Measurements from ENCODE around the gene USH2A. TPM values are rescaled to one million over a fixed set of nuclear protein-coding genes. Genes with fewer than 3 reads are reported as not detected.

Gene USH2A
- polyA plus RNA-seq, 1 of the 3 experiments (the other 2 are of a cell fraction) = under 0.01 TPM

DNA sequence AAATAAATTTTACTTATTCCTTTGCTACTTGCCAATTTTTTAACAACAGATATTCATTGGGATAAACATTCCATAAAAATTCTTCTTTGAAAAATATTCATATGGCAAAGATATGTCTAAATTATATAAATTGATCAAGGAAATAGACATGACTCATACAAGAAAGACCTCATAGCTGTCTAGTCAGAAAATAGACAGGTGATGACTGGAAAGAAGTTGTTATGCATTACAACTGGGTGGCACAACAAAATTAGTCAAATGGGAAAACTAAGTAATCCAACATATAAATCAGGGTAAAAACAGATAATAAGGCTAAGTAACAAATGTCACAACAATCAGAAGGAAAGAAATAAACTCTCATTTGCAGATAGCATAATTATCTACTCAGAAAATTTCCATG lies 92.0 kb downstream of the USH2A start:
- no peaks in the 10 kb centered on the region for H3K79me2 ChIP-seq (ENCODE audit: insufficient read depth)
- no peak for DNase-seq
- POLR2A ChIA-PET = no interaction called here

More for the DNA sequence above, 92.0 kb downstream of the USH2A start:
- H3K27ac ChIP-seq (ENCODE audit: low read depth in 2 of 2, low read length in 1 of 2) = no peak overlapping the region
- H3K4me3 ChIP-seq (ENCODE audit: low read depth in 2 of 2, low read length in 1 of 2) = no peak overlapping the region
- H3K9ac ChIP-seq = no peak overlapping the region
- no peaks in the 10 kb centered on the region for H4K20me1 ChIP-seq (ENCODE audit: insufficient read depth)
- no peak for TF ChIP-seq EZH2phosphoT487 (IDR thresholded peaks at IDR 0.05; ENCODE audit: borderline replicate concordance, low read depth)
- TF ChIP-seq, protein P1, sequence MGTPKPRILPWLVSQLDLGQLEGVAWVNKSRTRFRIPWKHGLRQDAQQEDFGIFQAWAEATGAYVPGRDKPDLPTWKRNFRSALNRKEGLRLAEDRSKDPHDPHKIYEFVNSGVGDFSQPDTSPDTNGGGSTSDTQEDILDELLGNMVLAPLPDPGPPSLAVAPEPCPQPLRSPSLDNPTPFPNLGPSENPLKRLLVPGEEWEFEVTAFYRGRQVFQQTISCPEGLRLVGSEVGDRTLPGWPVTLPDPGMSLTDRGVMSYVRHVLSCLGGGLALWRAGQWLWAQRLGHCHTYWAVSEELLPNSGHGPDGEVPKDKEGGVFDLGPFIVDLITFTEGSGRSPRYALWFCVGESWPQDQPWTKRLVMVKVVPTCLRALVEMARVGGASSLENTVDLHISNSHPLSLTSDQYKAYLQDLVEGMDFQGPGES (IDR thresholded peaks at IDR 0.05; ENCODE audit: low read depth, low read length) = no peak
- no peak for TF ChIP-seq NRF1 (IDR thresholded peaks at IDR 0.05; ENCODE audit: low read depth, low read length)
- no peak for TF ChIP-seq SMC3 (IDR thresholded peaks at IDR 0.05; ENCODE audit: low read depth, low read length)
- TF ChIP-seq, protein P2, sequence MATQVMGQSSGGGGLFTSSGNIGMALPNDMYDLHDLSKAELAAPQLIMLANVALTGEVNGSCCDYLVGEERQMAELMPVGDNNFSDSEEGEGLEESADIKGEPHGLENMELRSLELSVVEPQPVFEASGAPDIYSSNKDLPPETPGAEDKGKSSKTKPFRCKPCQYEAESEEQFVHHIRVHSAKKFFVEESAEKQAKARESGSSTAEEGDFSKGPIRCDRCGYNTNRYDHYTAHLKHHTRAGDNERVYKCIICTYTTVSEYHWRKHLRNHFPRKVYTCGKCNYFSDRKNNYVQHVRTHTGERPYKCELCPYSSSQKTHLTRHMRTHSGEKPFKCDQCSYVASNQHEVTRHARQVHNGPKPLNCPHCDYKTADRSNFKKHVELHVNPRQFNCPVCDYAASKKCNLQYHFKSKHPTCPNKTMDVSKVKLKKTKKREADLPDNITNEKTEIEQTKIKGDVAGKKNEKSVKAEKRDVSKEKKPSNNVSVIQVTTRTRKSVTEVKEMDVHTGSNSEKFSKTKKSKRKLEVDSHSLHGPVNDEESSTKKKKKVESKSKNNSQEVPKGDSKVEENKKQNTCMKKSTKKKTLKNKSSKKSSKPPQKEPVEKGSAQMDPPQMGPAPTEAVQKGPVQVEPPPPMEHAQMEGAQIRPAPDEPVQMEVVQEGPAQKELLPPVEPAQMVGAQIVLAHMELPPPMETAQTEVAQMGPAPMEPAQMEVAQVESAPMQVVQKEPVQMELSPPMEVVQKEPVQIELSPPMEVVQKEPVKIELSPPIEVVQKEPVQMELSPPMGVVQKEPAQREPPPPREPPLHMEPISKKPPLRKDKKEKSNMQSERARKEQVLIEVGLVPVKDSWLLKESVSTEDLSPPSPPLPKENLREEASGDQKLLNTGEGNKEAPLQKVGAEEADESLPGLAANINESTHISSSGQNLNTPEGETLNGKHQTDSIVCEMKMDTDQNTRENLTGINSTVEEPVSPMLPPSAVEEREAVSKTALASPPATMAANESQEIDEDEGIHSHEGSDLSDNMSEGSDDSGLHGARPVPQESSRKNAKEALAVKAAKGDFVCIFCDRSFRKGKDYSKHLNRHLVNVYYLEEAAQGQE (IDR thresholded peaks at IDR 0.05; ENCODE audit: low read depth, low read length) = no peak
- TF ChIP-seq MEF2A (IDR thresholded peaks at IDR 0.05; ENCODE audit: borderline replicate concordance, low read depth) = no peak
- no peak for TF ChIP-seq POLR2AphosphoS5 (IDR thresholded peaks at IDR 0.05; ENCODE audit: low read depth, low read length)
- TF ChIP-seq RXRA (IDR thresholded peaks at IDR 0.05; ENCODE audit: borderline replicate concordance, low read depth) = no peak
- TF ChIP-seq EP300 (IDR thresholded peaks at IDR 0.05; ENCODE audit: borderline replicate concordance in 1 of 2, low read depth in 1 of 2, low read length in 1 of 2) = no peak
- no peak for TF ChIP-seq MXI1 (IDR thresholded peaks at IDR 0.05; ENCODE audit: low read depth, low read length)
- no peak for TF ChIP-seq CHD2 (IDR thresholded peaks at IDR 0.05; ENCODE audit: low read length, partially characterized antibody)
- no peak for TF ChIP-seq FOXJ3 (CRISPR knock-in tag; IDR thresholded peaks at IDR 0.05)
- no peak for TF ChIP-seq FOSL2 (IDR thresholded peaks at IDR 0.05; ENCODE audit: borderline replicate concordance, low read depth)
- no peak for TF ChIP-seq USF2 (IDR thresholded peaks at IDR 0.05; ENCODE audit: borderline replicate concordance, low read depth, low read length)
- TF ChIP-seq RAD21 (IDR thresholded peaks at IDR 0.05; ENCODE audit: low read length) = no peak
- TF ChIP-seq TAF1 (IDR thresholded peaks at IDR 0.05; ENCODE audit: borderline replicate concordance, low read depth, low read length) = no peak
- H3K9me3 ChIP-seq = no peaks in the 10 kb centered on the region
- H2AFZ ChIP-seq (ENCODE audit: low read depth) = no peak overlapping the region
- H3K4me2 ChIP-seq = no peak overlapping the region
- H3K9me2 ChIP-seq = no peaks in the 10 kb centered on the region
- H3K4me1 ChIP-seq (ENCODE audit: control insufficient read depth in 1 of 2, insufficient read depth in 2 of 2, low read depth in 1 of 2, low read length in 1 of 2) = no peaks in the 10 kb centered on the region; a peak in 1 of 4 replicates
- no peaks in the 10 kb centered on the region for H3K27me3 ChIP-seq (ENCODE audit: insufficient read depth)
- H3K36me3 ChIP-seq (replicated peaks in 1 of 2; ENCODE audit: control insufficient read depth in 1 of 2, insufficient read depth in 2 of 2, low read length in 1 of 2) = no peaks in the 10 kb centered on the region
- CTCF ChIA-PET = no interaction called here
- H3F3A ChIP-seq (replicated peaks; ENCODE audit: insufficient read depth) = no peaks in the 10 kb centered on the region
